GM12878 (cell line): Measurements from ENCODE around the gene GGTA1. TPM values are rescaled to one million over a fixed set of nuclear protein-coding genes. Genes with fewer than 3 reads are reported as not detected.

Experiments
- ATAC-seq: fragments of 200-7000 bp; cut with Tn5 transposase; 3 replicates; pipeline ENCODE4 v1.9.1; 2020; ENCODE audit warnings: mild to moderate bottlenecking, moderate library complexity
- BruUV-seq: library from RNA; stranded (reverse); fragments of 400-500 nt; replicated peaks from 2 replicates; lab custom pipeline; 2021; lab: Mats Ljungman, UMichigan
- CTCF ChIA-PET: fragments of 300-600 bp; sonication (Branson Sonifier 250); formaldehyde crosslinking; extraction: SDS; loops from one replicate; lab custom pipeline; 2021; ENCODE audit warnings: inconsistent platforms; lab: Yijun Ruan, JAX
- POLR2A ChIA-PET: fragments of 350-600 bp; formaldehyde crosslinking; extraction: SDS; loops from one replicate; lab custom pipeline; 2021; ENCODE audit warnings: inconsistent platforms; lab: Charles Lee
- RAD21 ChIA-PET: fragments of 300-600 bp; sonication (Branson Sonifier 250); formaldehyde crosslinking; loops from one replicate; lab custom pipeline; 2023; ENCODE audit warnings: antibody characterized with exemption; ENCODE audit not compliant: unreplicated experiment; lab: Charles Lee
- SMC1A ChIA-PET: fragments of 300-600 bp; sonication (Branson Sonifier 250); formaldehyde crosslinking; loops from one replicate; lab custom pipeline; 2023; ENCODE audit not compliant: unreplicated experiment, uncharacterized antibody; lab: Charles Lee
- DNase-seq: peaks from one replicate; pipeline ENCODE4 v3.0.0-alpha.2; 2011; ENCODE audit warnings: low read depth, low spot score
- FAIRE-seq: peaks from 3 replicates; lab custom pipeline; 2011; peaks lifted over from hg19 to GRCh38; lab: Jason Lieb, UNC
- H2AFZ ChIP-seq: 2 replicates; pipeline ENCODE4 v1.6.0; 2011; ENCODE audit warnings: low read depth, low read length, control low read depth; ENCODE audit not compliant: control insufficient read depth
- H3K27ac ChIP-seq: 2 replicates; pipeline ENCODE4 v1.5.1; 2011; ENCODE audit warnings: control low read depth; ENCODE audit not compliant: control insufficient read depth, insufficient read depth
- H3K27me3 ChIP-seq, 2 experiments: replicated peaks in 1 of 2; 2 replicates each; pipeline versions ENCODE4 v1.6.0 to v1.6.1; 2011; ENCODE audit warnings: low read length in 1 of 2; ENCODE audit not compliant: control insufficient read depth in 2 of 2, insufficient read depth in 2 of 2
- H3K36me3 ChIP-seq, 2 experiments: 2 replicates each; pipeline ENCODE4 v1.5.1; 2011; ENCODE audit warnings: low read length in 1 of 2; ENCODE audit not compliant: control insufficient read depth in 2 of 2, insufficient read depth in 2 of 2
- H3K4me1 ChIP-seq: 2 replicates; pipeline ENCODE4 v1.6.1; 2011; ENCODE audit warnings: mild to moderate bottlenecking, low read length, moderate library complexity, mixed read lengths; ENCODE audit not compliant: control insufficient read depth, insufficient read depth
- H3K4me2 ChIP-seq: 2 replicates; pipeline ENCODE4 v1.6.0; 2011; ENCODE audit warnings: control low read depth; ENCODE audit not compliant: control insufficient read depth, insufficient read depth
- H3K4me3 ChIP-seq: fragments of 200-600 bp; sonication (generic); 2 replicates; pipeline ENCODE4 v1.5.1; 2016
- H3K79me2 ChIP-seq: 2 replicates; pipeline ENCODE4 v1.6.0; 2011; ENCODE audit warnings: low read length; ENCODE audit not compliant: control insufficient read depth, insufficient read depth
- H3K9ac ChIP-seq: 2 replicates; pipeline ENCODE4 v1.8.0; 2011; ENCODE audit warnings: low read length, control low read depth, mixed read lengths; ENCODE audit not compliant: control insufficient read depth, insufficient read depth
- H3K9me3 ChIP-seq: replicated peaks from 3 replicates; pipeline ENCODE4 v1.5.1; 2011; ENCODE audit warnings: mild to moderate bottlenecking, low read length; ENCODE audit not compliant: control insufficient read depth, insufficient read depth
- H4K20me1 ChIP-seq: 2 replicates; pipeline ENCODE4 v1.6.0; 2011; ENCODE audit not compliant: control insufficient read depth, insufficient read depth
- ASH2L ChIP-seq: fragments of 300-600, 200-600 bp; sonication (generic); IDR thresholded peaks from 2 replicates; pipeline ENCODE4 v1.6.1; 2017; ENCODE audit warnings: low read depth, mild to moderate bottlenecking, borderline replicate concordance
- BHLHE40 ChIP-seq, 2 experiments: fragments of 450-650 bp in 1 of 2; IDR thresholded peaks; 2 replicates each; pipeline ENCODE4 v1.6.1; 2011 to 2017; ENCODE audit warnings: low read depth in 2 of 2, borderline replicate concordance in 1 of 2, improper control_type of control experiment in 1 of 2, low read length in 1 of 2, mild to moderate bottlenecking in 1 of 2
- HDGF ChIP-seq: fragments of 450-650 bp; IDR thresholded peaks from 2 replicates; pipeline ENCODE4 v1.6.1; 2016; ENCODE audit warnings: antibody characterized with exemption
- SUPT20H ChIP-seq: IDR thresholded peaks from 2 replicates; pipeline ENCODE4 v1.6.1; 2011; ENCODE audit warnings: low read depth, mild to moderate bottlenecking, low read length, moderate library complexity, borderline replicate concordance; ENCODE audit not compliant: control insufficient read depth
- ZNF622 ChIP-seq: fragments of 450-650 bp; IDR thresholded peaks from 2 replicates; pipeline ENCODE4 v1.6.1; 2017; ENCODE audit warnings: mild to moderate bottlenecking, inconsistent platforms
- WGBS: methylation state at CpG from one replicate; pipeline ENCODE4 v1.1.6; 2016; ENCODE audit warnings: low lambda C conversion rate; ENCODE audit not compliant: insufficient replicate concordance, insufficient coverage; ENCODE audit errors: missing lambda C conversion rate; 5-methylcytosine and 5-hydroxymethylcytosine counted together
- in situ Hi-C: fragments of 300-500 bp; cut with MboI; formaldehyde crosslinking; loops from 9 replicates; pipeline ENCODE4 v1.14.3; 2018; ENCODE audit warnings: mixed read lengths
- intact Hi-C: fragments of 100-400 bp; cut with micrococcal nuclease; formaldehyde crosslinking; loops from one replicate; pipeline ENCODE4 v1.14.2; 2022; ENCODE audit not compliant: unreplicated experiment
- polyA plus RNA-seq, 11 experiments: library from polyadenylated mRNA; depleted of rRNA in 4 of 11; unstranded in 6 of 11; stranded (reverse) in 5 of 11; fragments of >200 nt; fragmentation: Nextera tagmentation in 4 of 11; fragmentation: Illumina TruSeq in 1 of 11; extraction: Ambion mirVana in 4 of 11; extraction: Trizol in 1 of 11; gene quantifications; 1 replicate in 1 of 11; 2 replicates in 10 of 11; pipeline versions ENCODE4 v1.2.1 to v1.2.3, GENCODE V29; 2011 to 2016; ENCODE audit warnings: inconsistent platforms in 2 of 11, missing spikeins in 2 of 11, low read depth in 1 of 11
- total RNA-seq, 4 experiments: library from RNA; depleted of rRNA in 3 of 4; stranded (reverse); fragments of >200 nt in 3 of 4; fragmentation: Illumina TruSeq in 1 of 4; extraction: Trizol in 1 of 4; gene quantifications; 2 replicates each; pipeline versions ENCODE4 v1.2.1 to v1.2.3, GENCODE V29; 2013 to 2021
- TF ChIP-seq, protein P1 (sequence below): IDR thresholded peaks from 2 replicates; pipeline ENCODE4 v1.6.1; 2012; ENCODE audit warnings: improper control_type of control experiment, low read depth, low read length; ENCODE audit not compliant: insufficient replicate concordance
- TF ChIP-seq, protein P2 (sequence below): IDR thresholded peaks from 2 replicates; pipeline ENCODE4 v1.6.1; 2011; ENCODE audit warnings: mild to moderate bottlenecking, low read depth, low read length, moderate library complexity; ENCODE audit not compliant: insufficient replicate concordance

Gene GGTA1
- total and polyA plus RNA-seq, 10 of the 15 experiments (the other 5 are each of a cell fraction or from before 2014, with no cell fraction given) = 0.09 to 0.65 (median 0.17) TPM; not detected in 2

DNA sequence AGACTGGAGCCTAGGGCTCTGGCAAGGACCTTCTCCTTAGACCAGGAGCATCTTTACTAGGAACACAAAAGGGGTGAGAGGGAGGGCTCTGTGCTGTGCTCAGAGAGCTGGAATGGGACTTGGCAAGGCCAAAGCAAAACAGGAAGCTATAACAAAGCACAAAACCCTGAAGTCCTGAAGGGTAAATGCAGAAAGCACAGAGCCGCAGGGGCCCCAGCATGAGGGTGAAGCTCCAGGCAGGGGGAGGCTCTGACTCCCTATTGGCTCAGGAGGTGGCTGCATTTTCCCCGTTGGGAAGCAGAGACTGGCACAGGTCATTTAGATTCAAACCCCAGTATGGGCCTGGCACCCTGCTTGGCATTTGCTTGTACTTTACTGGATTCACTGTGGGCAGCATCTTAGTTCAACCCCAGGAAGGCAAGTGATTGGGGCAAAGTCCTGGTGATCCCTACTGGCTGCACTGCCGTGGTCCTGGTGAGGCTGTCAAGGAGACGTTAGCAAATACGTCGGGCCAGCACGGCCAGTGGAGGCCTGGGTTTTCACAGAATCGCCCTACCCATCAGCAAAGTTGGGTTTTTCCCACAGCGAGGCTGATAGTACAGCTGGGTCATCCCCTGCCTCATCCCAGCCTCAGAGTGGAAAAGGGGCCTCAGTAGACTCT lies 46.3 kb downstream of the GGTA1 start:
- 45% methylated on average over 9 of the region's 9 CpGs for WGBS
- H3K36me3 ChIP-seq = no peaks in the 10 kb centered on the region
- H3K79me2 ChIP-seq = no peaks in the 10 kb centered on the region
- TF ChIP-seq, protein P1, sequence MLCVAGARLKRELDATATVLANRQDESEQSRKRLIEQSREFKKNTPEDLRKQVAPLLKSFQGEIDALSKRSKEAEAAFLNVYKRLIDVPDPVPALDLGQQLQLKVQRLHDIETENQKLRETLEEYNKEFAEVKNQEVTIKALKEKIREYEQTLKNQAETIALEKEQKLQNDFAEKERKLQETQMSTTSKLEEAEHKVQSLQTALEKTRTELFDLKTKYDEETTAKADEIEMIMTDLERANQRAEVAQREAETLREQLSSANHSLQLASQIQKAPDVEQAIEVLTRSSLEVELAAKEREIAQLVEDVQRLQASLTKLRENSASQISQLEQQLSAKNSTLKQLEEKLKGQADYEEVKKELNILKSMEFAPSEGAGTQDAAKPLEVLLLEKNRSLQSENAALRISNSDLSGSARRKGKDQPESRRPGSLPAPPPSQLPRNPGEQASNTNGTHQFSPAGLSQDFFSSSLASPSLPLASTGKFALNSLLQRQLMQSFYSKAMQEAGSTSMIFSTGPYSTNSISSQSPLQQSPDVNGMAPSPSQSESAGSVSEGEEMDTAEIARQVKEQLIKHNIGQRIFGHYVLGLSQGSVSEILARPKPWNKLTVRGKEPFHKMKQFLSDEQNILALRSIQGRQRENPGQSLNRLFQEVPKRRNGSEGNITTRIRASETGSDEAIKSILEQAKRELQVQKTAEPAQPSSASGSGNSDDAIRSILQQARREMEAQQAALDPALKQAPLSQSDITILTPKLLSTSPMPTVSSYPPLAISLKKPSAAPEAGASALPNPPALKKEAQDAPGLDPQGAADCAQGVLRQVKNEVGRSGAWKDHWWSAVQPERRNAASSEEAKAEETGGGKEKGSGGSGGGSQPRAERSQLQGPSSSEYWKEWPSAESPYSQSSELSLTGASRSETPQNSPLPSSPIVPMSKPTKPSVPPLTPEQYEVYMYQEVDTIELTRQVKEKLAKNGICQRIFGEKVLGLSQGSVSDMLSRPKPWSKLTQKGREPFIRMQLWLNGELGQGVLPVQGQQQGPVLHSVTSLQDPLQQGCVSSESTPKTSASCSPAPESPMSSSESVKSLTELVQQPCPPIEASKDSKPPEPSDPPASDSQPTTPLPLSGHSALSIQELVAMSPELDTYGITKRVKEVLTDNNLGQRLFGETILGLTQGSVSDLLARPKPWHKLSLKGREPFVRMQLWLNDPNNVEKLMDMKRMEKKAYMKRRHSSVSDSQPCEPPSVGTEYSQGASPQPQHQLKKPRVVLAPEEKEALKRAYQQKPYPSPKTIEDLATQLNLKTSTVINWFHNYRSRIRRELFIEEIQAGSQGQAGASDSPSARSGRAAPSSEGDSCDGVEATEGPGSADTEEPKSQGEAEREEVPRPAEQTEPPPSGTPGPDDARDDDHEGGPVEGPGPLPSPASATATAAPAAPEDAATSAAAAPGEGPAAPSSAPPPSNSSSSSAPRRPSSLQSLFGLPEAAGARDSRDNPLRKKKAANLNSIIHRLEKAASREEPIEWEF = no peak
- TF ChIP-seq BHLHE40 (IDR thresholded peaks at IDR 0.05; ENCODE audit: borderline replicate concordance in 1 of 2, low read depth in 2 of 2, low read length in 1 of 2) (no peak), ZNF622 (no peak), HDGF (no peak), ASH2L (no peak), SUPT20H (no peak)
- TF ChIP-seq, protein P2, sequence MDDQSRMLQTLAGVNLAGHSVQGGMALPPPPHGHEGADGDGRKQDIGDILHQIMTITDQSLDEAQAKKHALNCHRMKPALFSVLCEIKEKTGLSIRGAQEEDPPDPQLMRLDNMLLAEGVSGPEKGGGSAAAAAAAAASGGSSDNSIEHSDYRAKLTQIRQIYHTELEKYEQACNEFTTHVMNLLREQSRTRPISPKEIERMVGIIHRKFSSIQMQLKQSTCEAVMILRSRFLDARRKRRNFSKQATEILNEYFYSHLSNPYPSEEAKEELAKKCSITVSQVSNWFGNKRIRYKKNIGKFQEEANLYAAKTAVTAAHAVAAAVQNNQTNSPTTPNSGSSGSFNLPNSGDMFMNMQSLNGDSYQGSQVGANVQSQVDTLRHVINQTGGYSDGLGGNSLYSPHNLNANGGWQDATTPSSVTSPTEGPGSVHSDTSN = no peak
- in situ Hi-C loops = no loop called here
- ChIA-PET SMC1A (interaction anchor here (0.9 kb wide), 1 partner anchor 14 kb away, joined by 3 read pairs; no protein-coding TSS in a partner anchor), CTCF (interaction anchor here (1.7 kb wide), 1 partner anchor 10 kb away, joined by 3 read pairs; no protein-coding TSS in a partner anchor), RAD21 (no interaction called here), POLR2A (interaction anchor here (1.0 kb wide), 1 partner anchor 14 kb away, joined by 3 read pairs; no protein-coding TSS in a partner anchor)
- H3K9ac ChIP-seq = no peak overlapping the region
- no peak for FAIRE-seq
- no peaks in the 10 kb centered on the region for H4K20me1 ChIP-seq
- no peak overlapping the region for H3K27ac ChIP-seq
- H3K4me1 ChIP-seq = no peaks in the 10 kb centered on the region; the same call in 1 of the 2 replicates
- no peaks in the 10 kb centered on the region; a peak in 1 of 4 replicates for H3K27me3 ChIP-seq
- H2AFZ ChIP-seq = no peak overlapping the region
- no peak overlapping the region for H3K4me2 ChIP-seq
- no peak overlapping the region for H3K4me3 ChIP-seq
- no peaks in the 10 kb centered on the region for H3K9me3 ChIP-seq
- no peak for DNase-seq
- intact Hi-C loops = no loop called here
- no TSS peak for BruUV-seq
- ATAC-seq = no peak
